Endothelial cell of umbilical vein (primary cell): ENCODE measurements around the gene HADHB. TPM values are rescaled to one million over a fixed set of nuclear protein-coding genes. Genes with fewer than 3 reads are reported as not detected.

ENCODE experiments used
- BruUV-seq: library from RNA; stranded (reverse); fragments of 400-500 nt; replicated peaks from 2 replicates; lab custom pipeline; 2021; lab: Mats Ljungman, UMichigan
- CTCF ChIA-PET: fragments of 300-600, 350-600 bp; sonication (Branson Sonifier 250); formaldehyde crosslinking; loops from one replicate; lab custom pipeline; 2021; ENCODE audit warnings: antibody characterized with exemption, inconsistent platforms; lab: Charles Lee
- POLR2A ChIA-PET: fragments of 300-600, 350-600 bp; sonication (Branson Sonifier 250); formaldehyde crosslinking; loops from one replicate; lab custom pipeline; 2021; ENCODE audit warnings: antibody characterized with exemption, inconsistent platforms; lab: Charles Lee
- DNase-seq: peaks from one replicate; pipeline ENCODE4 v3.0.0-alpha.2; 2011; ENCODE audit warnings: low read depth, low spot score
- FAIRE-seq: peaks from 2 replicates; lab custom pipeline; 2011; peaks lifted over from hg19 to GRCh38; lab: Jason Lieb, UNC
- H2AFZ ChIP-seq: 2 replicates; pipeline ENCODE4 v1.6.0; 2012; ENCODE audit warnings: low read depth, low read length, control low read depth, inconsistent platforms
- H3K27ac ChIP-seq: 2 replicates; pipeline ENCODE4 v1.5.1; 2011; ENCODE audit warnings: low read depth, mild to moderate bottlenecking, control low read depth, low read length, moderate library complexity; ENCODE audit not compliant: insufficient read depth
- H3K27me3 ChIP-seq, 2 experiments: 2 replicates each; pipeline versions ENCODE4 v1.6.0 to v1.6.1; 2011; ENCODE audit warnings: low read length in 2 of 2, mixed read lengths in 1 of 2; ENCODE audit not compliant: control insufficient read depth in 2 of 2, insufficient read depth in 2 of 2
- H3K36me3 ChIP-seq, 2 experiments: 2 replicates in 1 of 2; 3 replicates in 1 of 2; pipeline ENCODE4 v1.5.1; 2011; ENCODE audit warnings: low read length in 2 of 2, mild to moderate bottlenecking in 1 of 2, moderate library complexity in 1 of 2; ENCODE audit not compliant: control insufficient read depth in 2 of 2, insufficient read depth in 2 of 2; ENCODE audit errors: extremely low read depth in 1 of 2
- H3K4me1 ChIP-seq: 3 replicates; pipeline ENCODE4 v1.5.1; 2011; ENCODE audit warnings: mild to moderate bottlenecking, low read length; ENCODE audit not compliant: control insufficient read depth, insufficient read depth; ENCODE audit errors: extremely low read depth
- H3K4me2 ChIP-seq: 2 replicates; pipeline ENCODE4 v1.6.1; 2011; ENCODE audit warnings: low read length, control low read depth, mixed read lengths; ENCODE audit not compliant: insufficient read depth
- H3K4me3 ChIP-seq, 3 experiments: fragments of 200-600 bp in 1 of 3; sonication (generic), shearing (Covaris generic) in 1 of 3; replicated peaks in 1 of 3; 2 replicates each; pipeline ENCODE4 v1.5.1; 2011 to 2016; ENCODE audit warnings: control low read depth in 3 of 3, low read length in 3 of 3, mild to moderate bottlenecking in 2 of 3, inconsistent platforms in 1 of 3, low read depth in 1 of 3, moderate library complexity in 1 of 3; ENCODE audit not compliant: insufficient read depth in 1 of 3
- H3K79me2 ChIP-seq: 2 replicates; pipeline ENCODE4 v1.6.0; 2012; ENCODE audit warnings: low read length, inconsistent platforms; ENCODE audit not compliant: control insufficient read depth, insufficient read depth
- H3K9ac ChIP-seq: replicated peaks from 2 replicates; pipeline ENCODE3; 2011; ENCODE audit warnings: low read length, control low read depth; ENCODE audit not compliant: insufficient read depth; ENCODE audit errors: extremely low read depth
- H3K9me1 ChIP-seq: replicated peaks from 3 replicates; pipeline ENCODE4 v1.6.0; 2011; ENCODE audit warnings: mild to moderate bottlenecking, low read length; ENCODE audit not compliant: control insufficient read depth, insufficient read depth; ENCODE audit errors: extremely low read depth
- H3K9me3 ChIP-seq: replicated peaks from 2 replicates; pipeline ENCODE4 v1.5.1; 2012; ENCODE audit warnings: low read length, inconsistent platforms; ENCODE audit not compliant: control insufficient read depth, insufficient read depth
- H4K20me1 ChIP-seq: replicated peaks from 2 replicates; pipeline ENCODE3; 2011; ENCODE audit warnings: mild to moderate bottlenecking, low read length; ENCODE audit not compliant: control insufficient read depth, insufficient read depth; ENCODE audit errors: extremely low read depth
- EZH2 ChIP-seq: IDR thresholded peaks from 2 replicates; pipeline ENCODE4 v1.6.1; 2012; ENCODE audit warnings: borderline replicate concordance, low read depth, mild to moderate bottlenecking, moderate library complexity, low read length, inconsistent platforms; ENCODE audit not compliant: severe bottlenecking
- GATA2 ChIP-seq: IDR thresholded peaks from 2 replicates; pipeline ENCODE4 v1.7.0; 2011; ENCODE audit warnings: low read depth, mild to moderate bottlenecking, moderate library complexity, mixed read lengths, low read length; ENCODE audit not compliant: insufficient read length, insufficient read depth
- JUN ChIP-seq: IDR thresholded peaks from 2 replicates; pipeline ENCODE4 v1.6.1; 2011; ENCODE audit warnings: borderline replicate concordance, low read depth; ENCODE audit not compliant: insufficient read length, insufficient read depth
- POLR2A ChIP-seq: IDR thresholded peaks from 2 replicates; pipeline ENCODE4 v1.6.1; 2012; ENCODE audit warnings: low read depth, mild to moderate bottlenecking, control low read depth, low read length
- dilution Hi-C: fragments of 300-500 bp; cut with MboI; formaldehyde crosslinking; loops from one replicate; pipeline ENCODE4 v1.15.0; 2019; ENCODE audit warnings: low sequenced_read_pairs; ENCODE audit not compliant: extremely low pct_ligation_motif_present
- intact Hi-C: fragments of 100-400 bp; cut with micrococcal nuclease; formaldehyde crosslinking; loops from one replicate; pipeline ENCODE4 v1.10.0; 2022
- polyA plus RNA-seq, 4 experiments: library from polyadenylated mRNA; depleted of rRNA in 3 of 4; stranded (reverse) in 3 of 4; unstranded in 1 of 4; fragments of >200 nt; gene quantifications; 2 replicates each; pipeline versions ENCODE4 v1.2.1 to v1.2.3, GENCODE V29; 2011 to 2012; ENCODE audit warnings: missing spikeins in 1 of 4
- total RNA-seq: library from RNA; stranded (reverse); gene quantifications from 2 replicates; pipeline ENCODE4 v1.2.3, GENCODE V29; 2021
- TF ChIP-seq, protein P1 (sequence below), 2 donors: IDR thresholded peaks; 1 replicate in 1 of 2; 2 replicates in 1 of 2; pipeline ENCODE4 v1.5.1; 2011; ENCODE audit warnings: low read length in 2 of 2, mild to moderate bottlenecking in 2 of 2, moderate library complexity in 2 of 2, control low read depth in 1 of 2, inconsistent platforms in 1 of 2, low read depth in 1 of 2; ENCODE audit not compliant: insufficient read depth in 1 of 2; ENCODE audit errors: extremely low read depth in 1 of 2

HADHB gene
- total and polyA plus RNA-seq, 2 donors (not counting 3 experiments of a cell fraction or from before 2014, with no cell fraction given), result 92.9 to 100 TPM

DNA sequence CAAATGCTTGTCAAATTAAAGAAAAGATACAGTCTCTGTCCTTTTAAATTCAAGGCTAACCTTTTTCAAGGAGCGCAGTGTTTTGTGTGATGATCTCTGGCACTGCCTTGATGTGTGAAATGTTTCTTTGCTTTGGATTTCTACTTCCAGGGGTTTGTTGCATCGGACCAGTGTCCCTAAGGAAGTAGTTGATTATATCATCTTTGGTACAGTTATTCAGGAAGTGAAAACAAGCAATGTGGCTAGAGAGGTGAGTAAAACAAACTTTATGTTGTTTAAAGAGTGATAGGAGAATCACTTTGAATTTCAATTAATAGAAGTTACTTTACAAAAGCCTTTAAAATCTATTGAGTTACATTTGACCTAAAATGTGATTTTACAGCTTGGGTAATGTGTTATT lies 28.8 kb downstream of the HADHB start:
- DNase-seq (no peak), FAIRE-seq (peak; percentile 46)
- Histone ChIP-seq H3K27ac (no peak overlapping the region), H3K9me3 (no peaks in the 10 kb centered on the region), H3K9ac (no peak overlapping the region), H2AFZ (no peak overlapping the region), H4K20me1 (no peaks in the 10 kb centered on the region), H3K79me2 (no peaks in the 10 kb centered on the region), H3K36me3 (peaks cover 2 to 3% of the 10 kb centered on the region in 2 experiments), H3K9me1 (no peaks in the 10 kb centered on the region), H3K27me3 (no peaks in the 10 kb centered on the region), H3K4me2 (peak overlapping the region; percentile 32), H3K4me3 (no peak overlapping the region), H3K4me1 (peaks cover 18% of the 10 kb centered on the region)
- dilution Hi-C loops (no loop called here), intact Hi-C loops (no loop called here)
- no TSS peak for BruUV-seq
- ChIA-PET POLR2A (no interaction called here), CTCF (interaction anchor here (1.1 to 1.3 kb wide), 2 partner anchors 11 to 304 kb away, joined by 3 to 4 read pairs; no protein-coding TSS in a partner anchor)
- TF ChIP-seq GATA2, result no peak
- no peak for TF ChIP-seq EZH2
- TF ChIP-seq POLR2A, result no peak
- TF ChIP-seq JUN, result no peak

DNA sequence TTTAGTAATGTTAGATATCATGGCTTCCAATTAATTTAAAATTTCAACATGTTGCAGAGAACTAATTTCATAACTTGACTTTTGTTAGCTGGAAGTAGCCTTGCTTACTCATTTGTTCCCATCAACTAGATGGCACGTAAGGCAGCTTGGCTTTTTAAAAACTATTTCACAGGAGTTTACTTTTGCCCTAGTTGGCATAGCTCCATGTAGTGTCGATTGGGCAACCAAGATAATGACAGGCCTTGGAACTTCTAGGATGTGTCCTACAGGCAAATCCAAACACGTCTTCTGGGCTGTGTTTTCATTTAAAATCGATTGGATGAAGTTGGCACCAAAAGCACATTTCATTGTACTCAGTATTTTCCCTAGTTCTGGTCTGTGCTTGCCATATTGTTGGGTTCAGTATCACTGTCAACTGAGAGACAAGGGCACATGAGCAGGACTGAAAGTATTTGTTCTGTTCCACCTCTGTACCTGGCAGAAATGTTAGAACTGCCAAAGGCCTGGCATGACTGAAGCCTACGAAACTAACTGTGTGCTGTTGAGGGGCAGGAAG lies 29.4 kb downstream of the HADHB start:
- Histone ChIP-seq H3K36me3 (peaks cover 2 to 10% of the 10 kb centered on the region in 2 experiments), H3K9me1 (no peaks in the 10 kb centered on the region), H4K20me1 (no peaks in the 10 kb centered on the region), H3K4me3 (no peak overlapping the region), H3K4me1 (peaks cover 18% of the 10 kb centered on the region), H3K9ac (no peak overlapping the region), H3K4me2 (peak overlapping the region; percentile 32), H3K27me3 (no peaks in the 10 kb centered on the region), H3K9me3 (no peaks in the 10 kb centered on the region), H3K79me2 (no peaks in the 10 kb centered on the region), H3K27ac (peak overlapping the region; percentile 27), H2AFZ (no peak overlapping the region)
- peak; percentile 48 for FAIRE-seq
- BruUV-seq, result no TSS peak
- dilution Hi-C loops (no loop called here), intact Hi-C loops (no loop called here)
- CTCF ChIA-PET, result interaction anchor here (1.1 to 1.7 kb wide), 4 partner anchors 12 to 304 kb away, joined by 3 to 6 read pairs (median 4); no protein-coding TSS in a partner anchor
- TF ChIP-seq, protein P1, sequence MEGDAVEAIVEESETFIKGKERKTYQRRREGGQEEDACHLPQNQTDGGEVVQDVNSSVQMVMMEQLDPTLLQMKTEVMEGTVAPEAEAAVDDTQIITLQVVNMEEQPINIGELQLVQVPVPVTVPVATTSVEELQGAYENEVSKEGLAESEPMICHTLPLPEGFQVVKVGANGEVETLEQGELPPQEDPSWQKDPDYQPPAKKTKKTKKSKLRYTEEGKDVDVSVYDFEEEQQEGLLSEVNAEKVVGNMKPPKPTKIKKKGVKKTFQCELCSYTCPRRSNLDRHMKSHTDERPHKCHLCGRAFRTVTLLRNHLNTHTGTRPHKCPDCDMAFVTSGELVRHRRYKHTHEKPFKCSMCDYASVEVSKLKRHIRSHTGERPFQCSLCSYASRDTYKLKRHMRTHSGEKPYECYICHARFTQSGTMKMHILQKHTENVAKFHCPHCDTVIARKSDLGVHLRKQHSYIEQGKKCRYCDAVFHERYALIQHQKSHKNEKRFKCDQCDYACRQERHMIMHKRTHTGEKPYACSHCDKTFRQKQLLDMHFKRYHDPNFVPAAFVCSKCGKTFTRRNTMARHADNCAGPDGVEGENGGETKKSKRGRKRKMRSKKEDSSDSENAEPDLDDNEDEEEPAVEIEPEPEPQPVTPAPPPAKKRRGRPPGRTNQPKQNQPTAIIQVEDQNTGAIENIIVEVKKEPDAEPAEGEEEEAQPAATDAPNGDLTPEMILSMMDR (IDR thresholded peaks at IDR 0.05; ENCODE audit: extremely low read depth in 1 of 2, insufficient read depth in 1 of 2, low read depth in 1 of 2, low read length in 2 of 2), result no peak
- TF ChIP-seq JUN (peak; percentile 15), GATA2 (peak; percentile 24)
- DNase-seq, result peak; percentile 97
- POLR2A ChIA-PET, result no interaction called here
